IMR-90 (cell line): ENCODE data around the gene PRXL2C. TPM values are rescaled to one million over a fixed set of nuclear protein-coding genes. Genes with fewer than 3 reads are reported as not detected.

Experiments
- ATAC-seq: fragments of 200-7000 bp; cut with Tn5 transposase; 2 replicates; pipeline ENCODE4 v1.9.1; 2020; ENCODE audit warnings: low read depth, mild to moderate bottlenecking, moderate library complexity
- BruUV-seq: library from RNA; stranded (reverse); fragments of 400-500 nt; replicated peaks from 2 replicates; lab custom pipeline; 2021; lab: Mats Ljungman, UMichigan
- CTCF ChIA-PET: fragments of 300-600 bp; formaldehyde crosslinking; extraction: SDS; loops from one replicate; lab custom pipeline; 2021; ENCODE audit warnings: antibody characterized with exemption; lab: Yijun Ruan, JAX
- POLR2A ChIA-PET: fragments of 300-600 bp; sonication (Branson Sonifier 250); formaldehyde crosslinking; loops from one replicate; lab custom pipeline; 2022; ENCODE audit warnings: antibody characterized with exemption; ENCODE audit not compliant: unreplicated experiment; lab: Charles Lee
- DNase-seq: peaks from one replicate; pipeline ENCODE4 v3.0.0; 2013
- H2AFZ ChIP-seq: replicated peaks from 2 replicates; pipeline ENCODE3; 2013; ENCODE audit warnings: low read length, mild to moderate bottlenecking; ENCODE audit not compliant: poor library complexity
- H2AK5ac ChIP-seq: 2 replicates; pipeline ENCODE4 v1.6.1; 2013; ENCODE audit warnings: low read depth, low read length, inconsistent platforms
- H2AK9ac ChIP-seq: replicated peaks from 2 replicates; pipeline ENCODE3; 2013; ENCODE audit warnings: mild to moderate bottlenecking, low read depth, low read length, moderate library complexity; ENCODE audit not compliant: poor library complexity
- H2BK120ac ChIP-seq: 2 replicates; pipeline ENCODE4 v1.6.1; 2013; ENCODE audit warnings: low read depth, low read length, inconsistent platforms
- H2BK15ac ChIP-seq: 3 replicates; pipeline ENCODE4 v1.6.1; 2013; ENCODE audit warnings: low read depth, low read length, inconsistent platforms
- H2BK20ac ChIP-seq: 2 replicates; pipeline ENCODE4 v1.6.1; 2013; ENCODE audit warnings: low read depth, mild to moderate bottlenecking, inconsistent platforms, low read length, moderate library complexity
- H2BK5ac ChIP-seq: 2 replicates; pipeline ENCODE4 v1.6.1; 2013; ENCODE audit warnings: mild to moderate bottlenecking, low read depth, low read length, inconsistent platforms; ENCODE audit not compliant: poor library complexity, severe bottlenecking
- H3K14ac ChIP-seq: replicated peaks from 2 replicates; pipeline ENCODE4 v1.6.1; 2013; ENCODE audit warnings: low read depth, low read length, inconsistent platforms
- H3K18ac ChIP-seq: 2 replicates; pipeline ENCODE4 v1.6.1; 2013; ENCODE audit warnings: low read depth, low read length, control low read depth
- H3K23ac ChIP-seq: 2 replicates; pipeline ENCODE4 v1.6.1; 2013; ENCODE audit warnings: low read depth, low read length, inconsistent platforms
- H3K27ac ChIP-seq: 2 replicates; pipeline ENCODE4 v1.5.1; 2013; ENCODE audit warnings: mild to moderate bottlenecking, control low read depth, low read length; ENCODE audit not compliant: insufficient read depth
- H3K27me3 ChIP-seq: 2 replicates; pipeline ENCODE4 v1.6.1; 2013; ENCODE audit warnings: low read length; ENCODE audit not compliant: control insufficient read depth, insufficient read depth
- H3K36me3 ChIP-seq: 2 replicates; pipeline ENCODE4 v1.6.1; 2013; ENCODE audit warnings: low read length, mixed read lengths; ENCODE audit not compliant: control insufficient read depth, insufficient read depth
- H3K4ac ChIP-seq: 2 replicates; pipeline ENCODE4 v1.6.1; 2013; ENCODE audit warnings: low read depth, low read length, inconsistent platforms
- H3K4me1 ChIP-seq: 2 replicates; pipeline ENCODE4 v1.6.1; 2013; ENCODE audit warnings: low read length, mixed read lengths; ENCODE audit not compliant: control insufficient read depth, insufficient read depth
- H3K4me2 ChIP-seq: 2 replicates; pipeline ENCODE4 v1.6.1; 2013; ENCODE audit warnings: low read depth, mild to moderate bottlenecking, control low read depth, low read length, moderate library complexity
- H3K4me3 ChIP-seq: 2 replicates; pipeline ENCODE4 v1.5.1; 2013; ENCODE audit warnings: low read depth, mild to moderate bottlenecking, control low read depth, low read length, moderate library complexity; ENCODE audit not compliant: insufficient read depth
- H3K56ac ChIP-seq: 2 replicates; pipeline ENCODE4 v1.6.1; 2013; ENCODE audit warnings: low read length, inconsistent platforms; ENCODE audit not compliant: insufficient read depth; ENCODE audit errors: extremely low read depth
- H3K79me1 ChIP-seq, 2 experiments: 2 replicates each; pipeline ENCODE4 v1.6.1; 2013; ENCODE audit warnings: low read length in 2 of 2, inconsistent platforms in 1 of 2, low read depth in 1 of 2
- H3K9ac ChIP-seq: 2 replicates; pipeline ENCODE4 v1.6.1; 2013; ENCODE audit warnings: low read depth, low read length, control low read depth
- H3K9me1 ChIP-seq: 2 replicates; pipeline ENCODE4 v1.6.1; 2013; ENCODE audit warnings: low read length, inconsistent platforms; ENCODE audit not compliant: insufficient read depth
- H3K9me3 ChIP-seq: 2 replicates; pipeline ENCODE4 v1.6.1; 2013; ENCODE audit warnings: low read length; ENCODE audit not compliant: control insufficient read depth, insufficient read depth
- H4K20me1 ChIP-seq: 2 replicates; pipeline ENCODE4 v1.6.1; 2013; ENCODE audit warnings: low read length, inconsistent platforms; ENCODE audit not compliant: insufficient read depth
- H4K5ac ChIP-seq: 2 replicates; pipeline ENCODE4 v1.6.1; 2013; ENCODE audit warnings: mild to moderate bottlenecking, low read depth, low read length, control low read depth
- H4K8ac ChIP-seq, 2 experiments: 2 replicates each; pipeline ENCODE4 v1.6.1; 2013; ENCODE audit warnings: low read depth in 2 of 2, low read length in 2 of 2, control low read depth in 1 of 2, inconsistent platforms in 1 of 2
- H4K91ac ChIP-seq: 2 replicates; pipeline ENCODE4 v1.6.1; 2013; ENCODE audit warnings: low read depth, low read length, inconsistent platforms; ENCODE audit not compliant: insufficient read depth
- BHLHE40 ChIP-seq: fragments of 150-350 bp; IDR thresholded peaks from 2 replicates; pipeline ENCODE4 v1.6.1; 2016; ENCODE audit warnings: mild to moderate bottlenecking, low read depth, low read length
- WGBS, 2 experiments: methylation state at CpG; one replicate each; pipeline versions ENCODE4 v1.1.5 to v1.1.7; 2013; ENCODE audit warnings: missing lambda C conversion rate in 2 of 2; ENCODE audit not compliant: insufficient read length in 1 of 2; ENCODE audit errors: extremely low coverage in 2 of 2; 5-methylcytosine and 5-hydroxymethylcytosine counted together
- dilution Hi-C: fragments of 300-500 bp; cut with HindIII; formaldehyde crosslinking; loops from one replicate; pipeline ENCODE4 v1.14.3; 2018; ENCODE audit warnings: low sequenced_read_pairs; ENCODE audit not compliant: unreplicated experiment
- in situ Hi-C: fragments of 300-500 bp; cut with MboI; formaldehyde crosslinking; loops from 3 replicates; pipeline ENCODE4 v1.14.3; 2019; ENCODE audit warnings: low sequenced_read_pairs, inconsistent platforms, mixed read lengths
- intact Hi-C: fragments of 100-400 bp; cut with micrococcal nuclease; formaldehyde crosslinking; loops from 2 replicates; pipeline ENCODE4 v1.10.0; 2022
- polyA plus RNA-seq, 3 experiments: library from polyadenylated mRNA; depleted of rRNA; stranded (reverse); fragments of >200 nt; gene quantifications; 2 replicates each; pipeline ENCODE4 v1.2.3, GENCODE V29; 2012; ENCODE audit warnings: low replicate concordance in 1 of 3
- total RNA-seq: library from RNA; depleted of rRNA; stranded (reverse); fragments of >200 nt; gene quantifications from 2 replicates; pipeline ENCODE4 v1.2.3, GENCODE V29; 2012
- TF ChIP-seq, protein P1 (sequence below): conservative IDR thresholded peaks from 2 replicates; pipeline ENCODE4 v1.5.1; 2012; ENCODE audit warnings: mild to moderate bottlenecking, low read depth, low read length, improper control_type of control experiment

PRXL2C gene
- total and polyA plus RNA-seq, 2 of the 4 experiments (the other 2 are of a cell fraction) = 2.7 to 9.0 TPM

DNA sequence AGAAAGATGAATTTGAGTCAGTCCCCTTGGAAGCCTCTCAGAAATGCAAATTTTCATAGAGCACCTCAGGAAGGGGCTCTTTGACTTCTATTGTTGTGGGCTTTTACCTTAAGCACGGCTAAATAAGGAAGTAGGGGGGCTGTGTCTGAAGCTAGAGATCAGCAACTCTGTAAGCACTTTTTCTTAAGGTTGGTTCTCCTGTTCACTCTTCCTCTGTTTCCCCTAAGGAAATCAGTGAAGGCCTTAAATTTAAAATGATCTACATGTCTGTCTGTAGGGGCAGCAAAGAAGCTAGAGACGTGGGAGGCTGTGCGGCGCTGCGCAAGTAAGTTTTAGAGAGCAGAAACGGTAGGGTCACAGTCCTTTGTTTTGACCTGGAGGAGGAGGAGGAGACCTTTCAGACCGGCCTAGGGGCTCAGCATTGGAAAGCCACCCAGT is 34.3 kb downstream of the PRXL2C start:
- no peak for DNase-seq
- Histone ChIP-seq H3K27ac (no peak overlapping the region), H3K56ac (no peak overlapping the region), H2BK15ac (no peak overlapping the region), H2BK120ac (no peak overlapping the region), H3K4me2 (no peak overlapping the region), H3K14ac (no peak overlapping the region), H3K79me1 (peaks cover 3 to 20% of the 10 kb centered on the region in 2 experiments; a peak in 3 of 4 replicates), H3K9ac (no peak overlapping the region), H3K4me1 (0 out of 2 replicates have a peak, but pooled peaks cover 2% of the 10 kb centered on the region), H4K91ac (no peak overlapping the region), H3K23ac (no peak overlapping the region), H4K5ac (no peak overlapping the region; the same call in 1 of the 2 replicates), H4K20me1 (peaks cover 8% of the 10 kb centered on the region; the same call in 1 of the 2 replicates), H3K4me3 (no peak overlapping the region), H3K9me1 (0 out of 2 replicates have a peak, but pooled peaks cover 3% of the 10 kb centered on the region), H3K9me3 (no peaks in the 10 kb centered on the region), H2AK9ac (no peak overlapping the region), H3K18ac (no peak overlapping the region), H2AK5ac (no peak overlapping the region; the same call in 1 of the 2 replicates), H2BK20ac (no peak overlapping the region), H2BK5ac (no peak overlapping the region), H2AFZ (peak overlapping the region; percentile 60), H4K8ac (peak overlapping the region; percentile 46 to 83; a peak in 2 of 4 replicates), H3K4ac (no peak overlapping the region), H3K36me3 (no peaks in the 10 kb centered on the region), H3K27me3 (no peaks in the 10 kb centered on the region)
- BruUV-seq = no TSS peak
- dilution Hi-C loops = no loop called here
- no CpG with 5 or more reads among the region's 7 CpGs for WGBS, 2 experiments
- ChIA-PET POLR2A (no interaction called here), CTCF (no interaction called here)
- intact Hi-C loops = no loop called here
- in situ Hi-C loops = no loop called here
- ATAC-seq = no peak
- TF ChIP-seq, protein P1, sequence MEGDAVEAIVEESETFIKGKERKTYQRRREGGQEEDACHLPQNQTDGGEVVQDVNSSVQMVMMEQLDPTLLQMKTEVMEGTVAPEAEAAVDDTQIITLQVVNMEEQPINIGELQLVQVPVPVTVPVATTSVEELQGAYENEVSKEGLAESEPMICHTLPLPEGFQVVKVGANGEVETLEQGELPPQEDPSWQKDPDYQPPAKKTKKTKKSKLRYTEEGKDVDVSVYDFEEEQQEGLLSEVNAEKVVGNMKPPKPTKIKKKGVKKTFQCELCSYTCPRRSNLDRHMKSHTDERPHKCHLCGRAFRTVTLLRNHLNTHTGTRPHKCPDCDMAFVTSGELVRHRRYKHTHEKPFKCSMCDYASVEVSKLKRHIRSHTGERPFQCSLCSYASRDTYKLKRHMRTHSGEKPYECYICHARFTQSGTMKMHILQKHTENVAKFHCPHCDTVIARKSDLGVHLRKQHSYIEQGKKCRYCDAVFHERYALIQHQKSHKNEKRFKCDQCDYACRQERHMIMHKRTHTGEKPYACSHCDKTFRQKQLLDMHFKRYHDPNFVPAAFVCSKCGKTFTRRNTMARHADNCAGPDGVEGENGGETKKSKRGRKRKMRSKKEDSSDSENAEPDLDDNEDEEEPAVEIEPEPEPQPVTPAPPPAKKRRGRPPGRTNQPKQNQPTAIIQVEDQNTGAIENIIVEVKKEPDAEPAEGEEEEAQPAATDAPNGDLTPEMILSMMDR = 0 out of 2 replicates have a peak, but pooled peaks have one; percentile 15
- no peak for TF ChIP-seq BHLHE40
